ENCODE measurements around the gene ZBTB42.

DNA sequence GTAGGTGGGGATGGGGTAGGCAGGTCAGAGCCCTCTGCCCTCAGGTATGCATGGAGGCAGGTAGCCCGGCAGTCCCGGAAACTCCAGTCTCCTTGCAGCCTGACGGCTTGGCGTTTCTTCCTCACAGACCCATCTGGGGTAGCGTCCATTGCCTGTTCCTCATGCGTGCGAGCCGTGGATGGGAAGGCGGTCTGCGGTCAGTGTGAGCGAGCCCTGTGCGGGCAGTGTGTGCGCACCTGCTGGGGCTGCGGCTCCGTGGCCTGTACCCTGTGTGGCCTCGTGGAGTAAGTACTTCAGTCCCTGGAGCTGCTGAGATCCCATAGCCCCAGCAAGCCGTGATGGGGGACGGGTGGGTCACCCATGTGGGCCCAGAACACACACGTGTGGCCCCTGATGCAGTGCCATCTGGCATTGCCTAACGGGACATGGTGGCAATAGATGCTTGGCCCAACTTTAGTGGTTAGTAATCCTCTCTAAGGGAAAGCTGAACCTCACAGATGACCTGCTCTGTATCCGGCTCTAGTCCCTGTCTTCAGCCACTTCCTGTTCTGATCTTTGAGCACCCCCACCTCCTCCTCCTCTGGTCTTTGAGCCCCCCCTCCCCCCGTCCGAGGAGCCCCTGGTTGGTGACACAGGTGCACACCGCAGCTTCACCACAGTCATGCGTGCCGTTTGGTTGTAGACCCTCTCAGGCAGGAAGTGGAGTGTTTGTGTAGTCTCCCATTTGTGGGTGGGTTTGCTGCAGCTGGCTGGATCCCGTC, 44.2 kb upstream of the ZBTB42 start:
- no peak for TF ChIP-seq YY1 (IDR thresholded peaks at IDR 0.05)
- TF ChIP-seq, protein P1, sequence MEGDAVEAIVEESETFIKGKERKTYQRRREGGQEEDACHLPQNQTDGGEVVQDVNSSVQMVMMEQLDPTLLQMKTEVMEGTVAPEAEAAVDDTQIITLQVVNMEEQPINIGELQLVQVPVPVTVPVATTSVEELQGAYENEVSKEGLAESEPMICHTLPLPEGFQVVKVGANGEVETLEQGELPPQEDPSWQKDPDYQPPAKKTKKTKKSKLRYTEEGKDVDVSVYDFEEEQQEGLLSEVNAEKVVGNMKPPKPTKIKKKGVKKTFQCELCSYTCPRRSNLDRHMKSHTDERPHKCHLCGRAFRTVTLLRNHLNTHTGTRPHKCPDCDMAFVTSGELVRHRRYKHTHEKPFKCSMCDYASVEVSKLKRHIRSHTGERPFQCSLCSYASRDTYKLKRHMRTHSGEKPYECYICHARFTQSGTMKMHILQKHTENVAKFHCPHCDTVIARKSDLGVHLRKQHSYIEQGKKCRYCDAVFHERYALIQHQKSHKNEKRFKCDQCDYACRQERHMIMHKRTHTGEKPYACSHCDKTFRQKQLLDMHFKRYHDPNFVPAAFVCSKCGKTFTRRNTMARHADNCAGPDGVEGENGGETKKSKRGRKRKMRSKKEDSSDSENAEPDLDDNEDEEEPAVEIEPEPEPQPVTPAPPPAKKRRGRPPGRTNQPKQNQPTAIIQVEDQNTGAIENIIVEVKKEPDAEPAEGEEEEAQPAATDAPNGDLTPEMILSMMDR (IDR thresholded peaks at IDR 0.05; ENCODE audit: low read depth, low read length, missing input control) = no peak

All from liver (tissue), 2 donors.